Spinal cord (tissue), 10 donors: ENCODE results near the gene OVCA2. TPM values are rescaled to one million over a fixed set of nuclear protein-coding genes. Genes with fewer than 3 reads are reported as not detected.

Experiments
- DNase-seq, 6 donors: peaks; one replicate each; pipeline versions ENCODE4 v3.0.0 to v3.0.0-alpha.2; 2013 to 2015; ENCODE audit warnings: low spot score in 6 of 6, low read depth in 4 of 6
- H3K27ac ChIP-seq: one replicate; pipeline ENCODE4 v1.5.1; 2013; ENCODE audit warnings: low read depth, low read length, control low read depth
- H3K27me3 ChIP-seq: one replicate; pipeline ENCODE4 v1.6.1; 2013; ENCODE audit warnings: low read length; ENCODE audit not compliant: control insufficient read depth, insufficient read depth
- H3K36me3 ChIP-seq: one replicate; pipeline ENCODE4 v1.6.1; 2013; ENCODE audit warnings: low read length; ENCODE audit not compliant: control insufficient read depth, insufficient read depth
- H3K4me1 ChIP-seq: one replicate; pipeline ENCODE4 v1.6.1; 2013; ENCODE audit warnings: low read length; ENCODE audit not compliant: control insufficient read depth, insufficient read depth
- H3K4me3 ChIP-seq: one replicate; pipeline ENCODE4 v1.5.1; 2013; ENCODE audit warnings: low read depth, low read length, control low read depth
- H3K9me3 ChIP-seq: one replicate; pipeline ENCODE4 v1.6.1; 2013; ENCODE audit warnings: low read length; ENCODE audit not compliant: control insufficient read depth, insufficient read depth
- WGBS: methylation state at CpG from one replicate; pipeline ENCODE4 v1.1.5; 2013; ENCODE audit warnings: missing lambda C conversion rate; ENCODE audit not compliant: insufficient coverage; 5-methylcytosine and 5-hydroxymethylcytosine counted together
- polyA plus RNA-seq, 2 donors: library from polyadenylated mRNA; unstranded; fragments of 120-200 nt; gene quantifications; one replicate each; pipeline ENCODE4 v1.2.1, GENCODE V29; 2013; ENCODE audit not compliant: insufficient read length in 2 of 2
- small RNA-seq: library from RNA; depleted of rRNA; stranded (forward); fragments of <200 nt; gene quantifications from one replicate; pipeline ENCODE3, GENCODE V24; 2014; ENCODE audit warnings: low replicate concordance
- total RNA-seq, 2 donors: library from RNA; depleted of rRNA in 1 of 2; stranded (reverse); fragments of 120-200 nt in 1 of 2; fragments of >200 nt in 1 of 2; gene quantifications; one replicate each; pipeline versions ENCODE4 v1.2.3 to v1.2.4, GENCODE V29; 2013 to 2014
- donor health status: healthy.

OVCA2 gene
- total and polyA plus RNA-seq, 4 donors = 14.7 to 36.4 (median 15.8) TPM

GRCh38 chr17:2090804-2091534 is 49.1 kb downstream of the OVCA2 start:
- Histone ChIP-seq H3K4me1 (peaks cover 63% of the 10 kb centered on the region), H3K4me3 (no peak overlapping the region)
- peak in 3 of 6 donors; percentile 44 to 87 (median 60) for DNase-seq

DNA sequence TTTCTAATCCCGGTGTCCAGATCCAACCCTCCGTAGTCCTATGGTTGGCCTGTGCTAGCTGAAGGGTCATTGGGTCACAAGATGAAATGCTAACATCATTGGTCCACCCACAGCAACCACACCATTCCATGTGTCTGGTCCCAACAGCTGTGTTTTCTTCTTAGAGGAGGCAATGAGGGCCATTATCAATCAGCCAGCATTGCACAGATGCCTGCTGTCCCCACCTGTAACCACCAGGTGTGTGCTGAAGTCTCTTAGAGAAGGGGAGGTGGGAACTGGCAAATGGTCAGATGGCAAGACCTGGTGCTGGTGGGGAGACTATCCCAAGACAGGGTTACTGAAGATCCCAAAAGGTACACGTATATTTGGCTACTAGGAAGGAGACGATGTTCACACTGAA is 50.4 kb downstream of the OVCA2 start:
- 99% methylated on average over 4 of the region's 4 CpGs for WGBS
- Histone ChIP-seq H3K4me3 (no peak overlapping the region), H3K27ac (peak overlapping the region; percentile 43), H3K27me3 (no peaks in the 10 kb centered on the region), H3K4me1 (peaks cover 50% of the 10 kb centered on the region), H3K36me3 (no peaks in the 10 kb centered on the region), H3K9me3 (no peaks in the 10 kb centered on the region)
- no peak for DNase-seq

More at GRCh38 chr17:2090804-2091534, 49.1 kb downstream of the OVCA2 start:
- WGBS = 33% methylated on average over 1 of the region's 2 CpGs
- peak overlapping the region; percentile 94 for H3K27ac ChIP-seq
- no peaks in the 10 kb centered on the region for H3K27me3 ChIP-seq
- H3K9me3 ChIP-seq = no peaks in the 10 kb centered on the region
- no peaks in the 10 kb centered on the region for H3K36me3 ChIP-seq

Small RNA genes within 50 kb of the gene (small RNA-seq; reads per million reads assigned to genes)
- gene AC090617.9 (not detected), gene MIR132 (32.0 reads per million, percentile 97 among the genes with 10 or more reads in this experiment), gene MIR212 (11.1 reads per million, percentile 96 among the genes with 10 or more reads in this experiment), gene OVCA2 (not detected)

Other genes starting within 250 kb of the OVCA2 start
- 10 to 100 TPM; 12.3 to 13.4 TPM for gene SMYD4, start 212.1 kb upstream of the OVCA2 start, total RNA-seq
- gene SMYD4, start 212.1 kb upstream of the OVCA2 start, polyA plus RNA-seq = 10 to 100 TPM; 11.8 to 20.1 TPM
- gene RPA1, start 212.0 kb upstream of the OVCA2 start, total RNA-seq = 10 to 100 TPM; 25.2 to 27.8 TPM
- gene RPA1, start 212.0 kb upstream of the OVCA2 start, polyA plus RNA-seq = 10 to 100 TPM; 88.3 to 89.5 TPM
- gene RTN4RL1, start 16.7 kb upstream of the OVCA2 start, total RNA-seq = 10 to 100 TPM in 1 of 2 donors, 1 to 10 TPM in 1; 5.6 to 11.6 TPM
- 10 to 100 TPM in 1 of 2 donors, 1 to 10 TPM in 1; 8.0 to 11.4 TPM for gene RTN4RL1, start 16.7 kb upstream of the OVCA2 start, polyA plus RNA-seq
- 10 to 100 TPM; 21.5 to 37.6 TPM for gene DPH1, start 11.9 kb upstream of the OVCA2 start, total RNA-seq
- 10 to 100 TPM; 55.4 to 83.7 TPM for gene DPH1, start 11.9 kb upstream of the OVCA2 start, polyA plus RNA-seq
- gene HIC1, start 13.1 kb downstream of the OVCA2 start, total RNA-seq = 10 to 100 TPM; 11.9 to 46.5 TPM
- gene HIC1, start 13.1 kb downstream of the OVCA2 start, polyA plus RNA-seq = 10 to 100 TPM in 1 of 2 donors, 1 to 10 TPM in 1; 8.6 to 16.6 TPM